H9 (cell line): ENCODE measurements around the gene GALNT10. TPM values are rescaled to one million over a fixed set of nuclear protein-coding genes. Genes with fewer than 3 reads are reported as not detected.

Experiments used
- DNase-seq: peaks from one replicate; pipeline ENCODE4 v3.0.0-alpha.2; 2017
- H2AFZ ChIP-seq: one replicate; pipeline ENCODE4 v1.6.1; 2013; ENCODE audit warnings: mild to moderate bottlenecking, low read length, control low read depth, moderate library complexity
- H2AK5ac ChIP-seq: 2 replicates; pipeline ENCODE4 v1.6.1; 2013; ENCODE audit warnings: low read length, control low read depth, mixed read lengths; ENCODE audit not compliant: insufficient read length
- H2BK120ac ChIP-seq: one replicate; pipeline ENCODE4 v1.6.1; 2013; ENCODE audit warnings: low read depth, mild to moderate bottlenecking, low read length, control low read depth, inconsistent platforms; ENCODE audit not compliant: poor library complexity, severe bottlenecking
- H2BK12ac ChIP-seq: 2 replicates; pipeline ENCODE4 v1.6.1; 2013; ENCODE audit warnings: low read length, control low read depth, mixed read lengths, low read depth; ENCODE audit not compliant: insufficient read length
- H2BK15ac ChIP-seq: 2 replicates; pipeline ENCODE4 v1.6.1; 2013; ENCODE audit warnings: low read depth, low read length, control low read depth
- H2BK20ac ChIP-seq: one replicate; pipeline ENCODE4 v1.6.1; 2013; ENCODE audit warnings: low read depth, mild to moderate bottlenecking, low read length, control low read depth, inconsistent platforms; ENCODE audit not compliant: poor library complexity, severe bottlenecking
- H2BK5ac ChIP-seq: 2 replicates; pipeline ENCODE4 v1.6.1; 2013; ENCODE audit warnings: low read length, control low read depth, mixed read lengths; ENCODE audit not compliant: insufficient read length
- H3K14ac ChIP-seq: 2 replicates; pipeline ENCODE4 v1.6.1; 2013; ENCODE audit warnings: low read length, control low read depth; ENCODE audit not compliant: insufficient read depth
- H3K18ac ChIP-seq: 2 replicates; pipeline ENCODE4 v1.6.1; 2013; ENCODE audit warnings: low read depth, mild to moderate bottlenecking, mixed read lengths, low read length, control low read depth; ENCODE audit not compliant: insufficient read length
- H3K23ac ChIP-seq: 2 replicates; pipeline ENCODE4 v1.6.1; 2013; ENCODE audit warnings: low read length, control low read depth, mixed read lengths, low read depth; ENCODE audit not compliant: insufficient read length
- H3K23me2 ChIP-seq: 2 replicates; pipeline ENCODE4 v1.6.1; 2013; ENCODE audit warnings: low read depth, mild to moderate bottlenecking, mixed read lengths, low read length, control low read depth; ENCODE audit not compliant: insufficient read length, poor library complexity, severe bottlenecking
- H3K27ac ChIP-seq: 2 replicates; pipeline ENCODE4 v1.5.1; 2013; ENCODE audit warnings: low read length, control low read depth, mixed read lengths, low read depth; ENCODE audit not compliant: insufficient read length
- H3K27me3 ChIP-seq: 2 replicates; pipeline ENCODE4 v1.6.1; 2013; ENCODE audit warnings: low read length, control low read depth, inconsistent platforms; ENCODE audit not compliant: insufficient read depth
- H3K4ac ChIP-seq: 2 replicates; pipeline ENCODE4 v1.6.1; 2013; ENCODE audit warnings: low read depth, mild to moderate bottlenecking, control low read depth, inconsistent platforms, low read length, moderate library complexity
- H3K4me1 ChIP-seq: 2 replicates; pipeline ENCODE4 v1.6.1; 2013; ENCODE audit warnings: low read length, control low read depth, inconsistent platforms; ENCODE audit not compliant: insufficient read depth
- H3K4me2 ChIP-seq: 2 replicates; pipeline ENCODE4 v1.6.1; 2013; ENCODE audit warnings: low read length, control low read depth, mixed read lengths; ENCODE audit not compliant: insufficient read length, insufficient read depth
- H3K56ac ChIP-seq: 2 replicates; pipeline ENCODE4 v1.6.1; 2013; ENCODE audit warnings: low read depth, mild to moderate bottlenecking, mixed read lengths, low read length, control low read depth; ENCODE audit not compliant: insufficient read length
- H3K79me1 ChIP-seq: 2 replicates; pipeline ENCODE4 v1.6.1; 2013; ENCODE audit warnings: low read depth, mild to moderate bottlenecking, moderate library complexity, low read length, control low read depth, inconsistent platforms; ENCODE audit not compliant: insufficient read depth, poor library complexity, severe bottlenecking
- H3K79me2 ChIP-seq: 2 replicates; pipeline ENCODE4 v1.6.1; 2013; ENCODE audit warnings: low read length, control low read depth, inconsistent platforms; ENCODE audit not compliant: insufficient read depth
- H3K9ac ChIP-seq: 2 replicates; pipeline ENCODE4 v1.6.1; 2013; ENCODE audit warnings: low read length, control low read depth, mixed read lengths; ENCODE audit not compliant: insufficient read length; ENCODE audit errors: extremely low read depth
- H3K9me3 ChIP-seq: one replicate; pipeline ENCODE4 v1.6.1; 2013; ENCODE audit warnings: low read depth, low read length, inconsistent platforms; ENCODE audit not compliant: control insufficient read depth
- H3T11ph ChIP-seq: one replicate; pipeline ENCODE4 v1.6.1; 2013; ENCODE audit warnings: mild to moderate bottlenecking, low read length, control low read depth, inconsistent platforms
- H4K20me1 ChIP-seq: one replicate; pipeline ENCODE4 v1.6.1; 2013; ENCODE audit not compliant: control insufficient read depth, insufficient read length, insufficient read depth
- H4K5ac ChIP-seq: 2 replicates; pipeline ENCODE4 v1.6.1; 2013; ENCODE audit warnings: low read depth, mild to moderate bottlenecking, mixed read lengths, low read length, control low read depth; ENCODE audit not compliant: insufficient read length
- H4K8ac ChIP-seq: replicated peaks from 2 replicates; pipeline ENCODE4 v1.6.1; 2013; ENCODE audit warnings: low read length, control low read depth, mixed read lengths, low read depth; ENCODE audit not compliant: insufficient read length
- H4K91ac ChIP-seq: 2 replicates; pipeline ENCODE4 v1.6.1; 2013; ENCODE audit warnings: low read depth, mild to moderate bottlenecking, moderate library complexity, mixed read lengths, low read length, control low read depth; ENCODE audit not compliant: insufficient read length
- H3K27ac Mint-ChIP-seq, 3 experiments: 2 replicates in 2 of 3; 3 replicates in 1 of 3; pipeline ENCODE4 v1.8.0; 2020 to 2021; ENCODE audit warnings: mixed read lengths in 3 of 3, mild to moderate bottlenecking in 1 of 3, moderate library complexity in 1 of 3
- H3K27me3 Mint-ChIP-seq: 2 replicates; pipeline ENCODE4 v1.8.0; 2021; ENCODE audit warnings: low read depth, mild to moderate bottlenecking, moderate library complexity, mixed read lengths
- H3K36me3 Mint-ChIP-seq, 3 experiments: 2 replicates in 2 of 3; 3 replicates in 1 of 3; pipeline ENCODE4 v1.8.0; 2020 to 2021; ENCODE audit warnings: low read depth in 3 of 3, mixed read lengths in 3 of 3; ENCODE audit not compliant: insufficient read depth in 1 of 3
- H3K4me1 Mint-ChIP-seq, 2 experiments: 2 replicates each; pipeline ENCODE4 v1.8.0; 2020; ENCODE audit warnings: mixed read lengths in 2 of 2
- H3K4me3 Mint-ChIP-seq, 2 experiments: 2 replicates in 1 of 2; 3 replicates in 1 of 2; pipeline ENCODE4 v1.8.0; 2020 to 2021; ENCODE audit warnings: mild to moderate bottlenecking in 2 of 2, mixed read lengths in 2 of 2, moderate library complexity in 1 of 2
- H3K9me3 Mint-ChIP-seq, 2 experiments: 2 replicates in 1 of 2; 3 replicates in 1 of 2; pipeline ENCODE4 v1.8.0; 2020; ENCODE audit warnings: mild to moderate bottlenecking in 2 of 2, mixed read lengths in 2 of 2, moderate library complexity in 1 of 2
- CTCF ChIP-seq: fragments of 200-600 bp; sonication (generic); conservative IDR thresholded peaks from 3 replicates; pipeline ENCODE4 v1.8.0; 2021; ENCODE audit warnings: antibody characterized with exemption, mild to moderate bottlenecking
- WGBS: extraction: QIAGEN DNeasy Blood & Tissue Kit; methylation state at CpG from one replicate; pipeline ENCODE4 v1.1.7; 2013; ENCODE audit warnings: missing lambda C conversion rate, low lambda C conversion rate, mixed read lengths; ENCODE audit not compliant: insufficient read length; ENCODE audit errors: extremely low coverage; 5-methylcytosine and 5-hydroxymethylcytosine counted together
- total RNA-seq: library from RNA; stranded (reverse); gene quantifications from 2 replicates; pipeline ENCODE4 v1.2.1, GENCODE V29; 2021

GALNT10 gene
- total RNA-seq, 1 experiment from 2014 or later, result 15.4 TPM

GRCh38 chr5:154258531-154259217, 68.1 kb downstream of the GALNT10 start:
- Histone ChIP-seq H3K79me2 (no peaks in the 10 kb centered on the region), H3K18ac (no peak overlapping the region), H2BK12ac (no peak overlapping the region), H3K79me1 (no peaks in the 10 kb centered on the region), H3K9me3 (no peaks in the 10 kb centered on the region), H4K5ac (no peak overlapping the region), H2AFZ (no peak overlapping the region), H3K9ac (no peak overlapping the region), H2AK5ac (no peak overlapping the region), H4K20me1 (no peaks in the 10 kb centered on the region), H3K23me2 (no peaks in the 10 kb centered on the region), H2BK15ac (no peak overlapping the region), H3K4me2 (no peak overlapping the region), H3K23ac (no peak overlapping the region), H2BK5ac (no peak overlapping the region), H3K56ac (no peak overlapping the region), H4K8ac (no peak overlapping the region), H2BK120ac (no peak overlapping the region), H2BK20ac (no peak overlapping the region), H3K4me1 (peaks cover 11% of the 10 kb centered on the region; the same call in 1 of the 2 replicates), H3K14ac (no peak overlapping the region), H3T11ph (no peak overlapping the region), H4K91ac (no peak overlapping the region), H3K27ac (no peak overlapping the region), H3K4ac (no peak overlapping the region), H3K27me3 (no peaks in the 10 kb centered on the region)
- no peak for TF ChIP-seq CTCF
- Mint-ChIP-seq H3K4me1 (peaks cover 50 to 56% of the 10 kb centered on the region in 2 experiments), H3K9me3 (no peaks in the 10 kb centered on the region), H3K27ac (peak overlapping the region in 1 of 3 experiments; percentile 16; a peak in 1 of 7 replicates), H3K36me3 (peaks cover 0 to 2% (median 0%) of the 10 kb centered on the region in 3 experiments; a peak in 1 of 7 replicates), H3K27me3 (no peaks in the 10 kb centered on the region), H3K4me3 (no peak overlapping the region)
- DNase-seq, result no peak
- WGBS, result 100% methylated on average over 1 of the region's 2 CpGs
